GM10248 (cell line): ENCODE results near the gene FUT7.
"Not testable (repeated sequence)": the region's sequence is repeated elsewhere in the genome, so short reads cannot be mapped to it uniquely, and the experiment has no call there.

ENCODE experiments used
- CTCF ChIA-PET: fragments of 300-600 bp; sonication (Branson Sonifier 250); formaldehyde crosslinking; extraction: SDS; loops from one replicate; lab custom pipeline; 2021; ENCODE audit warnings: antibody characterized with exemption; lab: Yijun Ruan, JAX
- POLR2A ChIA-PET: fragments of 350-650 bp; sonication (Branson Sonifier 250); formaldehyde crosslinking; extraction: SDS; loops from one replicate; lab custom pipeline; 2020; ENCODE audit warnings: antibody characterized with exemption; lab: Yijun Ruan, JAX
- DNase-seq: peaks from one replicate; pipeline ENCODE4 v3.0.0; 2012; ENCODE audit errors: extremely low spot score
- CTCF ChIP-seq: IDR thresholded peaks from 2 replicates; pipeline ENCODE4 v1.5.1; 2012; ENCODE audit warnings: mild to moderate bottlenecking, low read depth; ENCODE audit errors: extremely low read depth, missing control alignments, control extremely low read depth

Gene FUT7

GRCh38 chr9:137034709-137035506 lies 3.0 kb upstream of the FUT7 start:
- peak; percentile 92 for DNase-seq
- POLR2A ChIA-PET = interaction anchor here (0.7 to 1.3 kb wide), 4 partner anchors 42 to 316 kb away, joined by 3 to 4 read pairs (median 4); partner anchors contain the start of gene TUBB4B
- TF ChIP-seq CTCF = peak; percentile 96
- CTCF ChIA-PET = interaction anchor here (0.6 to 9.4 kb wide), 66 partner anchors 9 to 363 kb away, joined by 3 to 202 read pairs (median 5); partner anchors contain the start of genes AJM1, C8G, CLIC3 and FBXW5

GRCh38 chr9:137034039-137034708 lies 2.3 kb upstream of the FUT7 start:
- ChIA-PET CTCF (interaction anchor here (0.6 to 9.4 kb wide), 47 partner anchors 8 to 362 kb away, joined by 3 to 202 read pairs (median 7); partner anchors contain the start of genes AJM1, C8G, CLIC3 and FBXW5), POLR2A (interaction anchor here (0.7 to 1.3 kb wide), 3 partner anchors 42 to 315 kb away, joined by 3 to 4 read pairs (median 4); partner anchors contain the start of gene TUBB4B)
- TF ChIP-seq CTCF = no peak
- DNase-seq = no peak

- CTCF ChIA-PET = interaction anchor here (2.7 to 9.4 kb wide), 4 partner anchors 22 to 266 kb away, joined by 13 to 202 read pairs (median 72); partner anchors contain the start of genes C8G, FBXW5 and SAPCD2
- POLR2A ChIA-PET, DNase-seq: not testable (repeated sequence)
These were observed 1.6 kb upstream of the FUT7 start for GRCh38 chr9:137033481-137033880.

- ChIA-PET CTCF (interaction anchor here (0.7 to 9.4 kb wide), 5 partner anchors 14 to 204 kb away, joined by 3 to 202 read pairs (median 14); partner anchors contain the start of genes C8G, FBXW5, NPDC1 and SAPCD2), POLR2A (no interaction called here)
- no peak for DNase-seq
These were observed 970 bp upstream of the FUT7 start for GRCh38 chr9:137032858-137033257.

GRCh38 chr9:137030538-137031527 lies 1.1 kb downstream of the FUT7 start:
- ChIA-PET CTCF (interaction anchor here (1.3 to 9.4 kb wide), 20 partner anchors 9 to 259 kb away, joined by 3 to 202 read pairs (median 8); partner anchors contain the start of genes AJM1, C8G, FBXW5 and MAN1B1), POLR2A (no interaction called here)
- no peak for DNase-seq
- TF ChIP-seq CTCF = no peak

More at GRCh38 chr9:137032858-137033257, 970 bp upstream of the FUT7 start:
- TF ChIP-seq CTCF = no peak

- no peak for TF ChIP-seq CTCF
- POLR2A ChIA-PET = no interaction called here
- CTCF ChIA-PET = interaction anchor here (0.6 to 9.4 kb wide), 64 partner anchors 9 to 939 kb away, joined by 3 to 202 read pairs (median 6); partner anchors contain the start of genes AJM1, CLIC3, MAN1B1 and NPDC1
These were observed 1.9 kb downstream of the FUT7 start for GRCh38 chr9:137030006-137030405.

More at GRCh38 chr9:137030006-137030405, 1.9 kb downstream of the FUT7 start:
- DNase-seq = no peak
